GM12891 (cell line): Measurements from ENCODE around the gene TST.
A peak's percentile ranks its signal among the peaks of the same experiment; 100 is the strongest.

ENCODE experiments used
- DNase-seq: peaks from one replicate; pipeline ENCODE4 v3.0.0; 2011; ENCODE audit warnings: low spot score; ENCODE audit not compliant: insufficient read length
- FAIRE-seq: peaks from 2 replicates; lab custom pipeline; 2011; peaks lifted over from hg19 to GRCh38; lab: Jason Lieb, UNC
- PAX5 ChIP-seq: IDR thresholded peaks from 2 replicates; pipeline ENCODE4 v1.6.1; 2011; ENCODE audit warnings: low read length, moderate library complexity, mild to moderate bottlenecking; ENCODE audit not compliant: insufficient read depth, severe bottlenecking
- POLR2A ChIP-seq: IDR thresholded peaks from 2 replicates; pipeline ENCODE4 v1.6.1; 2011; ENCODE audit warnings: low read depth, low read length, control low read depth
- POLR2AphosphoS5 ChIP-seq: IDR thresholded peaks from 2 replicates; pipeline ENCODE4 v1.6.1; 2011; ENCODE audit warnings: low read depth, low read length, control low read depth
- POU2F2 ChIP-seq: IDR thresholded peaks from 2 replicates; pipeline ENCODE4 v1.6.1; 2011; ENCODE audit warnings: low read depth, mild to moderate bottlenecking, control low read depth, low read length, moderate library complexity
- SPI1 ChIP-seq: IDR thresholded peaks from 2 replicates; pipeline ENCODE4 v1.6.1; 2011; ENCODE audit warnings: low read depth, low read length, control low read depth
- TAF1 ChIP-seq: IDR thresholded peaks from 2 replicates; pipeline ENCODE4 v1.6.1; 2011; ENCODE audit warnings: low read depth, low read length, control low read depth

TST gene

GRCh38 chr22:37024339-37025157 is 5.3 kb upstream of the TST start:
- no peak for DNase-seq
- no peak for TF ChIP-seq PAX5
- TF ChIP-seq POU2F2, result no peak
- TF ChIP-seq POLR2AphosphoS5, result no peak
- no peak for TF ChIP-seq SPI1
- no peak for TF ChIP-seq TAF1
- TF ChIP-seq POLR2A, result no peak
- FAIRE-seq, result no peak

GRCh38 chr22:37023743-37024338 is 4.6 kb upstream of the TST start:
- TF ChIP-seq TAF1 (no peak), POLR2AphosphoS5 (no peak), PAX5 (no peak), POLR2A (no peak), SPI1 (no peak), POU2F2 (no peak)
- FAIRE-seq (no peak), DNase-seq (no peak)

DNA sequence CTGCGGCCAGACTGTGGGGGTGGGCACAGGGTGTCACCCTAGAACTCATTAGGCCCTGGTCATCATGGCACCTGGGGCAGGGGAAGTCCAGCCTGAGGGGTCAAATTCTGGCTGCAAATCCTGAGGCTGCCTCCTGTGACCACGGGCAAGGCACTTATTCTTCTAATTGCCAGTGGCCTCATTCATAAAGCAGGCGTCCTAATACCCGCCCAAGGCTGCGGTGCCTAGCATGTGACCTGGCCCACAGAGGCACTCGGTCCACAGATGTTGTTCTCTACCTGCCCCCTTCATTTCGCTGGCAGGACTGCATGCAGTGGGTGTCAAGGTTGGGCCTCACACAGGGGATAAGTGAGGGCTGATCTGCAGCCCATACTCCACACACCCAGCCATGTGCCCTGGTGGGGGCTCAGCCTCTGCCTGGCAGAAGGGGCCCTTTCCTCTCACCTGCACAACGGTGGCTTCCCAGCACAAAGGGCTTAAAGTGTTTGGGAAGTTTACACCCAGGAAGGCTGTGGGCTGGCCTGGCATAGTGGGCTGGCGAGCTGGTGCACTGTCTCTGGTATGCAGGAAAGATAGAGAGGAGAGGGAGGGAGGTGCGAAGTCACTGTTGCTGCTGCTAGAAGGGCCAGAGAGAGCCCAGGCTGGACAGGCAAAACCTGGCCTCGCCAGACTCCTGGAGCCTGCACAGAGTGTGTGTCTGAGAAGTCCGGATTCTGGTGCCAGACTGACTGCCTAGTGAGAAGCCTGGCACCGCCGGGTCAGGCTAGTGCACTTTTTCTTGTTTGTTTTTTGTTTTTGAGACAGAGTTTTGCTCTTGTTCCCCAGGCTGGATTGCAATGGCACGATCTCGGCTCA is 3.5 kb upstream of the TST start:
- FAIRE-seq (no peak), DNase-seq (no peak)
- TF ChIP-seq POU2F2 (no peak), TAF1 (no peak), POLR2AphosphoS5 (no peak), SPI1 (no peak), PAX5 (no peak), POLR2A (no peak)

- no peak for TF ChIP-seq POLR2A
- peak; percentile 65 for TF ChIP-seq SPI1
- peak; percentile 66 for FAIRE-seq
- peak; percentile 80 for DNase-seq
Observed at GRCh38 chr22:37021710-37022482, 2.6 kb upstream of the TST start.

- TF ChIP-seq POU2F2 (no peak), SPI1 (no peak), POLR2A (no peak), POLR2AphosphoS5 (no peak), TAF1 (no peak), PAX5 (no peak)
- no peak for DNase-seq
- peak; percentile 45 for FAIRE-seq
Observed at GRCh38 chr22:37021041-37021440, 1.8 kb upstream of the TST start.

DNA sequence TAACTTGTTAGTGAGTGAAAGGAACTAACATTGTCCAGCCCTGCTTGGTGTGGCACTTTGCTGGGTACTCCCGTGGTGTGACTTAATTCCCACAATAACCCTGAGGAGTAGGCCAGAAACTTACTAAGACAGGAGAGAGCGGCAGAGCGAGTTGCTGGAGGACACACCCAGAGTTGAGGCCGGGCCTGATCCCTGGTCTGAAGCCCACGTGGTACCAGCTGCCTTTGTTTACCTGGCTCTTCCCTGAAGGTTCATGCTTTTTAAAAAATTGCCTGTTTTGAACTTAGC is 889 bp upstream of the TST start:
- TF ChIP-seq SPI1, result no peak
- no peak for TF ChIP-seq POU2F2
- TF ChIP-seq POLR2A, result no peak
- TF ChIP-seq PAX5, result no peak
- no peak for TF ChIP-seq TAF1
- no peak for TF ChIP-seq POLR2AphosphoS5
- no peak for DNase-seq
- FAIRE-seq, result peak; percentile 85

DNA sequence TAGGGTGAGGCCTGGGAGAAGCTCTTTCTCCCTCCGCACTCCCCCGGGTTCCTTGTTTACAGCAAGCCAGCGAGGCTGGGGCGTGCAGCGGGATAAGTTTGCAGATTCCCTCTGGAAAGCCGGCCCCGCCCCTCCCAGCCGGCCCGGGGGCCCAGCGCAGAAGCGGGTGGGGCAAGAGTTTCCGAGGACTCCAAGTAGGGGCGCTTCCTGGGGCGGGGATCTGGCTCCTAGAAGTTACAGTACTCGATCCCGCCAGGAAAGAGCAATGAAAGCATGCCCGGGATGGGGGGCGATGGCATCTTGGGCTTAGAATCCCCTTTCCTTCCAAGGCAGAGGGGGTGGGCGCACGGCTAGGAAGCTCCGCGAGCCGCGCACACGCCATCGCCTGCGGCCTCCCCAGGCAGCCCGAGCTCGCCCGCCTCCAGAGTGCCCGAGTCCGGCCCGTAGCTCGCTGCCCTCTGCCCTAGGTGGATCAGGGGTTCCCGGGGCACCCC is 385 bp downstream of the TST start:
- FAIRE-seq (no peak), DNase-seq (no peak)
- no peak for TF ChIP-seq SPI1
- no peak for TF ChIP-seq POLR2A
- TF ChIP-seq POU2F2, result no peak
- TF ChIP-seq PAX5, result no peak
- no peak for TF ChIP-seq POLR2AphosphoS5
- no peak for TF ChIP-seq TAF1

DNA sequence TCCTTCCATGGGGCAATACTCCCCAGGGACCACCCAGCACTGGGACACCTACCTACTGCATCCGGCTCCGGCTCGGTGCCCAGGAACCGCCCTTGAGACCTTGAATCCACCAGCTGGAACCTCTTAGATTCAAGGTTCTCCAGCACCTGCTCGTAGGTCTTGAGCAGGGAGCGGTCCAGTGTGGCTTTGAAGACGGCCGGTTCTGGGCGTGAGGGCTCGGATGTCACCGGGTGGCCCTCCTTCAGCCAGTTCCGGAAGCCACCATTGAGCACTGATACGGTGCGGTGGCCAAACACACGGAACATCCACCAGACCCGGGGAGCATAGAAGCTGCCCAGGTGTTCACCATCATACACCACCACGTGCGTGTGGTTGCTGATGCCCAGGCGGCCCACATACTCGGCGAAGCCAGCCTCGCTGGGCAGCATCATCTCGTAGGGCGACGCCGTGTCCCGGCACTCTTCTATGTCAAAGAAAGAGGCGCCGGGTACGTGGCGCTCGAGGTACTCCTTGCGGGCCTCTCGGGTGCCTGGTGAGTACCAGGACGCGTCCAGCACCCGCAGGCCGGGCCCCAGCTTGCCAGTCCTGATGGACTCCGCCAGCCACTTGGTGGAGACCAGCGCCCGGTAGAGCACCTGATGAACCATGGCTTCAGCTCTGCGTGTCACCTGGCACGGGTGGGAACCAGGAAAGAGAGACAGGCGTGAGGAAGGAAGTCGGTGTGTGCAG is 997 bp downstream of the TST start:
- DNase-seq (no peak), FAIRE-seq (peak; percentile 43)
- no peak for TF ChIP-seq POU2F2
- no peak for TF ChIP-seq SPI1
- no peak for TF ChIP-seq POLR2A
- TF ChIP-seq PAX5, result no peak
- TF ChIP-seq POLR2AphosphoS5, result no peak
- no peak for TF ChIP-seq TAF1
